Peyer's patch (tissue), 4 donors: Measurements from ENCODE around the gene CHMP4B.

ENCODE experiments used
- POLR2A ChIP-seq, 2 donors: fragments of 450-650 bp; IDR thresholded peaks; one replicate each; pipeline ENCODE4 v1.5.1; 2017; ENCODE audit warnings: antibody characterized with exemption in 2 of 2, mild to moderate bottlenecking in 2 of 2, moderate library complexity in 2 of 2
- TF ChIP-seq, protein P1 (sequence below), 6 experiments: fragments of 450-650 bp in 4 of 6; fragments of 200-600 bp in 2 of 6; sonication (generic) in 1 of 6; IDR thresholded peaks; one replicate each; pipeline ENCODE4 v1.5.1; 2017 to 2019; ENCODE audit warnings: antibody characterized with exemption in 6 of 6, mild to moderate bottlenecking in 3 of 6, moderate library complexity in 1 of 6

DNA sequence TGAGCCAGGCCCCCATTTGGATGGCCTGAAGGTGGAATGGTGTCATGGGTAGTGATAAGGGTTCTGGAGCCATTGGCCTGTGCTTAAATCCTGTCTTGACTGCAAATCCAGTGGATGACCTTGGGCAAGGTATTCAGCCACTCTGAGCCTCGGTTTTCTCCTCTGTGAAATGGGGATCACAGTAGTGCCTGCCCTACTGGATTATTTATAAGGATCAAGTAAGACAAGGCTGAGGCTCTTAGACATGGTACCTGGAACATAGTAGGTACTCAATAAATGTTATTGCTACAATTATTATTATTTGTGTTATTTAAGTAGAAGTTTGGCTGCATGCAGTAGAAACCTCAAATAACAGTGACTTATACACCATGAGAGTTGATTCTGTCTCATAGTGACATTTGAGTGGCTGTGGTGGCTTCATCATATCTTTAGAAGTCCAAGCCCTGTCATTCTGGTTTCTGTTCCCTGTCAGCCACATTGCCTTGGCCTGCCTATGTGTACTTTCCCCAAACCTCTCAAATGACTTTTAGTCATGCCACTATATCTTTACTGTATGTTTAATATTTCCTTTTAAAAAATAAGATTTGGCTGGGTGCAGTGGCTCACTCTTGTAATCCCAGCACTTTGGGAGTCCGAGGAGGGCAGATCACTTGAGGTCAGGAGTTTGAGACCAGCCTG is 37.6 kb upstream of the CHMP4B start:
- TF ChIP-seq, protein P1, sequence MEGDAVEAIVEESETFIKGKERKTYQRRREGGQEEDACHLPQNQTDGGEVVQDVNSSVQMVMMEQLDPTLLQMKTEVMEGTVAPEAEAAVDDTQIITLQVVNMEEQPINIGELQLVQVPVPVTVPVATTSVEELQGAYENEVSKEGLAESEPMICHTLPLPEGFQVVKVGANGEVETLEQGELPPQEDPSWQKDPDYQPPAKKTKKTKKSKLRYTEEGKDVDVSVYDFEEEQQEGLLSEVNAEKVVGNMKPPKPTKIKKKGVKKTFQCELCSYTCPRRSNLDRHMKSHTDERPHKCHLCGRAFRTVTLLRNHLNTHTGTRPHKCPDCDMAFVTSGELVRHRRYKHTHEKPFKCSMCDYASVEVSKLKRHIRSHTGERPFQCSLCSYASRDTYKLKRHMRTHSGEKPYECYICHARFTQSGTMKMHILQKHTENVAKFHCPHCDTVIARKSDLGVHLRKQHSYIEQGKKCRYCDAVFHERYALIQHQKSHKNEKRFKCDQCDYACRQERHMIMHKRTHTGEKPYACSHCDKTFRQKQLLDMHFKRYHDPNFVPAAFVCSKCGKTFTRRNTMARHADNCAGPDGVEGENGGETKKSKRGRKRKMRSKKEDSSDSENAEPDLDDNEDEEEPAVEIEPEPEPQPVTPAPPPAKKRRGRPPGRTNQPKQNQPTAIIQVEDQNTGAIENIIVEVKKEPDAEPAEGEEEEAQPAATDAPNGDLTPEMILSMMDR (IDR thresholded peaks at IDR 0.05): no peak
- TF ChIP-seq POLR2A (IDR thresholded peaks at IDR 0.05): no peak
